ENCODE data around the gene TECTA.

Gene TECTA

DNA sequence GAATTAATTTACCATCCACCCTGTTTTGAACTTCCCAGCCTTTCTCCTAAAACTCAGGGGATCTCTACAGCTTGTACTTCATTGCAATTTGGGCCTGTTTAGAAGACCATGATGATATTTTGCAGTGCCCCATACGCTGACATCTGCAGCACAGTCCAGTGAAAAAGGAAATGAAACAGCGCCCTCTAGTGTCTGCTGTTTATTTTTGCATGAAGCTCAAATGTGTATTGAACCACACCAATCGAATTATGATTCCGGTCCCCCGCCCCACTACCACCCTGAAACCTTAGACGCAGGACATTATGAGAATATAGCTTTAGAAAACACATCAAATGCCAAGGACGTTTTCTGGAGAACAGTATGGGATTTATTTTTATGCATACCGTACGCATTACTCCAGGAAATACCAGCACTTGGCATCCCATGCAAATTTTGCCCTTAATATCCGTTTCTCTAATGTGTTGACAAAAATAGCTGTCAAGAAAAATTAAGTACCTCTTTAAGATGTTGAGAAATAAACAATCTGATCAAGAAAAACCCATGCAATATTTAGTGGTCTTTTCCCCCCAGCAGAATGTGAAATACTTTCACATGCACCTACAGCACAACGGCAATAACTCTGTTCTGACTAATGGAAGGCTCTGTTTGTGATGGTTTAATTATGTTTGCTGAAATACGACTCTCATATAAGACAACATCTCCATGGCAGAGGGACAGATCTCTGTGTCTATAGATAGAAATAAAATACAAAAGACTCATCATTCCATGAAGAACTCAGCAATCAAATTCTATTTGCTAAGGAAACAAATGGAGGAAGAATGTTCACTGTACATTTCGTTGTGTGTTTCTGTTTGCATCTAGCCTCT, 93.9 kb downstream of the TECTA start:
- Histone ChIP-seq H3K4me3 (ENCODE audit: low read depth in 1 of 5, low read length in 5 of 5) (no peak overlapping the region), H3K9ac (ENCODE audit: low read length in 5 of 5) (no peak overlapping the region), H3K4me1 (ENCODE audit: control insufficient read depth in 5 of 5, insufficient read depth in 5 of 5, low read length in 5 of 5) (peaks cover 0 to 3% (median 2%) of the 10 kb centered on the region in 5 donors), H3K9me3 (ENCODE audit: control insufficient read depth in 5 of 5, low read length in 5 of 5) (no peaks in the 10 kb centered on the region), H3K36me3 (ENCODE audit: control insufficient read depth in 5 of 5, insufficient read depth in 5 of 5, low read length in 5 of 5) (no peaks in the 10 kb centered on the region), H3K27ac (ENCODE audit: low read depth, low read length) (no peak overlapping the region), H3K27me3 (ENCODE audit: control insufficient read depth in 5 of 5, insufficient read depth in 4 of 5, low read length in 5 of 5) (peaks cover 0 to 6% (median 0%) of the 10 kb centered on the region in 5 donors)

DNA sequence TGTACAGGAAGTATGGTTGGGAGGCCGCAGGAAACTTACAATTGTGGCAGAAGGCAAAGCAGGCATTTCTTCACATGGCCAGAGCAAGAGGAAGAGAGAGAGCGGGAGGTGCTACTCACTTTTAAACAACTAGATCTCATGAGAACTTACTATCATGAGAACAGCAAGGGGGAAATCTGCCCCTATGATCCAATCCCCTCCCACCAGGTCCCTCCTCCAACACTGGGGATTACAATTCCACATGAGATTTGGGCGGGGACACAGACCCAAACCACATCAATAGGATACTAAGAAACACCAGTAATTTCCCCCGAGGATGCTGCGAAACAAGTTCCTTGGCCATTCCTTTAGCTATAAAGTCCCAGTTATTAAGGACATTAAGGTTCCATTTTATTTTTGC, 97.4 kb downstream of the TECTA start:
- no peak overlapping the region for H3K27ac ChIP-seq (ENCODE audit: low read depth, low read length)
- no peaks in the 10 kb centered on the region for H3K36me3 ChIP-seq (ENCODE audit: control insufficient read depth in 5 of 5, insufficient read depth in 5 of 5, low read length in 5 of 5)
- H3K4me3 ChIP-seq (ENCODE audit: low read depth in 1 of 5, low read length in 5 of 5), result no peak overlapping the region
- H3K9me3 ChIP-seq (ENCODE audit: control insufficient read depth in 5 of 5, low read length in 5 of 5), result no peaks in the 10 kb centered on the region
- no peak overlapping the region for H3K9ac ChIP-seq (ENCODE audit: low read length in 5 of 5)
- peaks cover 0 to 3% (median 2%) of the 10 kb centered on the region in 5 donors for H3K4me1 ChIP-seq (ENCODE audit: control insufficient read depth in 5 of 5, insufficient read depth in 5 of 5, low read length in 5 of 5)
- peaks cover 0 to 6% (median 0%) of the 10 kb centered on the region in 5 donors for H3K27me3 ChIP-seq (ENCODE audit: control insufficient read depth in 5 of 5, insufficient read depth in 4 of 5, low read length in 5 of 5)

DNA sequence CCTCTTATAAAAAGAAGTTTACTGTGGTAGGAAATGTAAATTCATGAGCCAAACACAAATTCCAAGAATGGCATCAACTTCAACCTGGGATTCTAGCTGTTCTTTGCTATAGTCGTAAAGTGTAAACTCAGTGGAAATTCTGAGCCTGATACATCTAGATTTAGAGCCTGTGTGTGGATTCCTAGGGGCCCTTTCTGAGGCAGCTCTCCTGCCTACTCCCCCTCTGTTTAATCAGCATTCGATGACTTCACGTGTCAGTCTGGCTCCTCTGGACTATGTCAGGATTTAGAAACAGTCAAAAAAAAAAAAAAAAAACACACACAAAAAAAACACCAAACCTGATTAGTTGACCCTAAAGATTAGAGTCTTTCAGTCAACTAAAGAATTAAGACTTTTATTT, 98.5 kb downstream of the TECTA start:
- no peaks in the 10 kb centered on the region for H3K36me3 ChIP-seq (ENCODE audit: control insufficient read depth in 5 of 5, insufficient read depth in 5 of 5, low read length in 5 of 5)
- H3K27me3 ChIP-seq (ENCODE audit: control insufficient read depth in 5 of 5, insufficient read depth in 4 of 5, low read length in 5 of 5), result peaks cover 0 to 6% (median 0%) of the 10 kb centered on the region in 5 donors

DNA sequence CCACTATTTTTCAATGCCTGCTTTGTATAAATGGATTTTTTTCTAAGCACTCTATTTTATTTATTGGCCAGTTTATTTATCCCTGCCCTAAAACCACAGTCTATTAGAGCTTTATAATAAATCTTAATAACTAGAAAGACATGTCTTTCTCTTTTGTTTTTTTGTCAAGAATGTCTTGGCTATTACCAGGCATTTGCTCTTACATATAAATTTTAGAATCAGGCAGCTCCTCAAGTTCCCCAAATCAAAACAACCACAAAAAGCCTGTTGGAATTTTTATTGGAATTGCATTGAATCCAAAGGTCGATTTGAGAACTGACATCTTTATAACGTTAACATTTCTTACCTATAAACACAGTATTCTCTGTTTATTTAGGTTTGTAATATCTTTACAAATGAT, 105.8 kb downstream of the TECTA start:
- H3K9ac ChIP-seq (ENCODE audit: low read length in 5 of 5), result no peak overlapping the region
- no peaks in the 10 kb centered on the region for H3K9me3 ChIP-seq (ENCODE audit: control insufficient read depth in 5 of 5, low read length in 5 of 5)
- peaks cover 0 to 37% (median 0%) of the 10 kb centered on the region in 5 donors for H3K4me1 ChIP-seq (ENCODE audit: control insufficient read depth in 5 of 5, insufficient read depth in 5 of 5, low read length in 5 of 5)
- H3K27ac ChIP-seq (ENCODE audit: low read depth, low read length), result peak overlapping the region; percentile 38
- no peak overlapping the region for H3K4me3 ChIP-seq (ENCODE audit: low read depth in 1 of 5, low read length in 5 of 5)
- H3K36me3 ChIP-seq (ENCODE audit: control insufficient read depth in 5 of 5, insufficient read depth in 5 of 5, low read length in 5 of 5), result no peaks in the 10 kb centered on the region
- H3K27me3 ChIP-seq (ENCODE audit: control insufficient read depth in 5 of 5, insufficient read depth in 4 of 5, low read length in 5 of 5), result no peaks in the 10 kb centered on the region

More for the DNA sequence above, 98.5 kb downstream of the TECTA start:
- Histone ChIP-seq H3K9ac (ENCODE audit: low read length in 5 of 5) (no peak overlapping the region), H3K27ac (ENCODE audit: low read depth, low read length) (no peak overlapping the region), H3K9me3 (ENCODE audit: control insufficient read depth in 5 of 5, low read length in 5 of 5) (no peaks in the 10 kb centered on the region), H3K4me1 (ENCODE audit: control insufficient read depth in 5 of 5, insufficient read depth in 5 of 5, low read length in 5 of 5) (peaks cover 0 to 3% (median 2%) of the 10 kb centered on the region in 5 donors), H3K4me3 (ENCODE audit: low read depth in 1 of 5, low read length in 5 of 5) (no peak overlapping the region)

DNA sequence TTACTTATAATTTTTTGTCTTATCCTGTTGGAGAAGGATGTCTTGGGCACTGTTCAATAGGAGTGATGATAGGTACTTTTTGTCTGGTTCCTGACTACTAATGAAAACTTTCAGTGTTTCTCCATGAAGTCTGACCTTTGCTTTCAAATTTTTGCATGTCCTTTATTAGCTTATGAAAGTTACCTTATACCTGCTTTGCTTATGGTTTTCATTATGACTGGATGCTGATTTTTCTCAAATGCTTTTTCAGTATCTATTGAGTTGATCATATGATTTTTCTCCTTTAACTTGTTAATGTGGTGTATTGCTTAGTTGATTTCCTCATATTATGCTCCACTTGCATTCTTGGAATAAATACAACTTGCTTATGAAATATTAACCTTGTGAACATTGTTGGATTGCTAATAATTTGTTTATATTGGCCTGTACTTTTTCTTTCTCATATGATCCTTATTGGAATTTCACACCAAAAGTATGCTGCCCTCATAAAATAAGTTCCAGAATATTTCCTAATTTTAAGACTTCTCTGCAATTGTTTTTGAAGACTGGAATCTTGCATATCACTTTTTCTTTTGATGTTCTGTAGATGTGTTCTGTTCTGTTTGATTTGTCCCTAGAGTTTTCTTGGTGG, 106.6 kb downstream of the TECTA start:
- peaks cover 0 to 37% (median 0%) of the 10 kb centered on the region in 5 donors for H3K4me1 ChIP-seq (ENCODE audit: control insufficient read depth in 5 of 5, insufficient read depth in 5 of 5, low read length in 5 of 5)

DNA sequence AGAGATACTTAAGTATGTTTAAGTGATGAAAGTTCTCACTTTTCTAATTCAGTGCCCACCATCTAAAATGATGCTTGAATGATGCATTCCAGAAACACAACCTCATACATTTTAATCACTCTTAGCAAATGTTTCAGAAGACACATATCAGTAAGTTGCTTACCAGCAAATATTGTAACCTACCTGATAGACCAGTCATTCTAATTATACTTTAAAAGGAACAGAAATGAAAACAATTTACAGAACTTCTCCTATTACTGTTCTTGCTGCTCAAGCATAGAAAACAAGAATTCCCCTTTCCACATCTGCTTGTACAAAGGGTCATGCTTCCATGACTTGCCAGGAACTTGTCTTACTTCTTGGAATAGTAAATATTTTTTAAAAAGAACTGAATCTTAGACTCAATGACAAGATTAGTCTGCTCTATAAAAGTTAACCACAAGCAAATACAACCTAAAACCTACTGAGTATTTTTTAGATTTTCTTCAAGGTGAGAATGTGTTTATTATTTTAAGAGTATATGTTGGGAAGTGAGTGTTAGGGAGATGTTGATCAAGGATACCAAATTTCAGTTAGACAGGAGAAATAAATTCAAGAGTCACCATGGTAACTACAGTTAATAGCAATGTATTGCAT, 109.5 kb downstream of the TECTA start:
- Histone ChIP-seq H3K9ac (ENCODE audit: low read length in 5 of 5) (no peak overlapping the region), H3K4me1 (ENCODE audit: control insufficient read depth in 5 of 5, insufficient read depth in 5 of 5, low read length in 5 of 5) (peaks cover 0 to 41% (median 0%) of the 10 kb centered on the region in 5 donors), H3K36me3 (ENCODE audit: control insufficient read depth in 5 of 5, insufficient read depth in 5 of 5, low read length in 5 of 5) (no peaks in the 10 kb centered on the region), H3K9me3 (ENCODE audit: control insufficient read depth in 5 of 5, low read length in 5 of 5) (no peaks in the 10 kb centered on the region), H3K27ac (ENCODE audit: low read depth, low read length) (peak overlapping the region; percentile 9), H3K4me3 (ENCODE audit: low read depth in 1 of 5, low read length in 5 of 5) (no peak overlapping the region), H3K27me3 (ENCODE audit: control insufficient read depth in 5 of 5, insufficient read depth in 4 of 5, low read length in 5 of 5) (peaks cover 0 to 2% (median 0%) of the 10 kb centered on the region in 5 donors)

More for the DNA sequence above, 106.6 kb downstream of the TECTA start:
- Histone ChIP-seq H3K4me3 (ENCODE audit: low read depth in 1 of 5, low read length in 5 of 5) (no peak overlapping the region), H3K36me3 (ENCODE audit: control insufficient read depth in 5 of 5, insufficient read depth in 5 of 5, low read length in 5 of 5) (no peaks in the 10 kb centered on the region), H3K9ac (ENCODE audit: low read length in 5 of 5) (no peak overlapping the region), H3K9me3 (ENCODE audit: control insufficient read depth in 5 of 5, low read length in 5 of 5) (no peaks in the 10 kb centered on the region), H3K27ac (ENCODE audit: low read depth, low read length) (no peak overlapping the region), H3K27me3 (ENCODE audit: control insufficient read depth in 5 of 5, insufficient read depth in 4 of 5, low read length in 5 of 5) (no peaks in the 10 kb centered on the region)

DNA sequence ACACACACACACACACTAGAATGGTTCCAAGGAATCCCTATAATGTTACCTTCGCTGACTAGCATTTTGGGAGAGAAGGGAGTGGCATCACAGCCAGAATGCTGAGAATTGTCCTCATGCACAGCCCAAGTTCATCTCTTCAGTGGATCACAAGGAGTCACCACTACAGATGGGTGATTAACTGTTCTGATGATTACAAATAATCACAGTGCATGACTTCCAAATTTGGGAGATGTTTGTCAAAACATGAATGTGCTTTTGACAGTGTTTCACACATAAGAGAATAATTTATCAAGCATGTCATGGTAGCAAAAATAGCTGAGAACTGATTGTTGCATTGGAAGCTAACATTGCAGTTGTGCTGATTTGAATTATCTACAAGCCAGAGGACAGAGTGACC, 110.6 kb downstream of the TECTA start:
- Histone ChIP-seq H3K4me3 (ENCODE audit: low read depth in 1 of 5, low read length in 5 of 5) (no peak overlapping the region), H3K9me3 (ENCODE audit: control insufficient read depth in 5 of 5, low read length in 5 of 5) (no peaks in the 10 kb centered on the region)

DNA sequence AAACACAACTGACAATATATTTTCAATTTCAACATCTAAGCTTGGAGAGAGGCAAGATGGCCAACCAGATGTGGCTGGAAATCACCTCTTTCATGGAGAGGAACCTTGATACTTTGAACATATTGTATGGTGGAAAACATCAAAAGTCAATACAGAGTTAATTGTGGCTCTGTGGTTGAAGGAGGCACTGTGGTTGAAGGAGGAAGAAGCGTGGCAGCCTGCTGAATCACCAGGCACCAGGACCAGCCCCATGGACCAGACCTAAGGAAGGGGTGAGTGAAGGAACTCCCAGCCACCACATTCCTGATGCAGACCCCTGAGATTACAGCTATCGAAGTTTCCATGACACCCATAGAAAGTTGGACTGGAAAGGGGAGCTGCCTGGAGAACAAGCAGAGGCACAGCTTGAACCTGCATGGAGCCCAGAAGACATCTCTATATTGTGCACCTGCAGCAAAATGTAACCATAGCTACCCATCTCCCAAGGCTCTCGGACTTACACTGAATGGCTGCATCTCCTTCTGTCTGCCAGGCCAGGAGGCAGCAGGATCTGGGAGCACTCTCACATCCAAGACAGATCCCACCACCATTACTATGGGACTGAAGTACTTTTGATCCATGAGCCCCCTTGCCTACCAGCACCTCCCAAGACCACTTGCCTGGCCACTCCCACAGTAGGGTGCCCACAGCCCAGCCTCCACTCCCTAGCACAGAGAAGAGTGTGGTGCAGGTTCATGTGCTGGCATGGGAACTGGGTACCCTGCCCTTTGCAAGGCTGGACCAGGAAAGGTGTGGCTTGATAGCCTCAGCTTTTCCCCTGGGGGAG, 111.7 kb downstream of the TECTA start:
- H3K9me3 ChIP-seq (ENCODE audit: control insufficient read depth in 5 of 5, low read length in 5 of 5), result no peaks in the 10 kb centered on the region
- H3K4me1 ChIP-seq (ENCODE audit: control insufficient read depth in 5 of 5, insufficient read depth in 5 of 5, low read length in 5 of 5), result peaks cover 0 to 31% (median 0%) of the 10 kb centered on the region in 5 donors
- H3K27me3 ChIP-seq (ENCODE audit: control insufficient read depth in 5 of 5, insufficient read depth in 4 of 5, low read length in 5 of 5), result peaks cover 0 to 2% (median 0%) of the 10 kb centered on the region in 5 donors
- no peaks in the 10 kb centered on the region for H3K36me3 ChIP-seq (ENCODE audit: control insufficient read depth in 5 of 5, insufficient read depth in 5 of 5, low read length in 5 of 5)
- H3K4me3 ChIP-seq (ENCODE audit: low read depth in 1 of 5, low read length in 5 of 5), result no peak overlapping the region
- H3K27ac ChIP-seq (ENCODE audit: low read depth, low read length), result no peak overlapping the region
- H3K9ac ChIP-seq (ENCODE audit: low read length in 5 of 5), result no peak overlapping the region

More for the DNA sequence above, 110.6 kb downstream of the TECTA start:
- Histone ChIP-seq H3K27ac (ENCODE audit: low read depth, low read length) (no peak overlapping the region), H3K27me3 (ENCODE audit: control insufficient read depth in 5 of 5, insufficient read depth in 4 of 5, low read length in 5 of 5) (peaks cover 0 to 2% (median 0%) of the 10 kb centered on the region in 5 donors), H3K4me1 (ENCODE audit: control insufficient read depth in 5 of 5, insufficient read depth in 5 of 5, low read length in 5 of 5) (peaks cover 0 to 41% (median 0%) of the 10 kb centered on the region in 5 donors), H3K36me3 (ENCODE audit: control insufficient read depth in 5 of 5, insufficient read depth in 5 of 5, low read length in 5 of 5) (no peaks in the 10 kb centered on the region), H3K9ac (ENCODE audit: low read length in 5 of 5) (no peak overlapping the region)

DNA sequence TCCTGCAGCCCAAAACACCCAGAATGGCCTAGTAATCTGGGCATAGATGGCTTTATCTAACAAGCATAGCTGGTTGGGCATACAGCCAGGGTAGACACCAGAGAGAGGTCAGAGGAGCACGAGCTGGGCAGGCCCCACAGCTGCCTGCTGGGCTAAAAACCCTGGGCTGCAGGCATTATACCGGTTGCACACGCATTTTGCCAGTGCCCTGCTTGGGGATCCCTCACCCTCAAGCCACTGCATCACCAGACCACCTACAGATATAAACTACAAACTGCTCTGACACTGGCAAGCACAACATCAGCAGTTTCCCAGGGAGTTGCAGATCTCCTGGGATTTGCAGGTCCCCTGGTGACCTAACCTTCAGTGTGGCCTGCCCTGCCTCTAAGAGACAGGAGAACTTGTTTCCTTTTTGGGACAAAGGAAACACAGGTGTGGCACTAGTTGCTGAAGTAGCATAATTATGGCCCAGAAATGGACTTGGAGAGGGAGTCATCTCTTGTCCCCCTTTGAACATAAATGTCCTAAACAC, 112.4 kb downstream of the TECTA start:
- Histone ChIP-seq H3K36me3 (ENCODE audit: control insufficient read depth in 5 of 5, insufficient read depth in 5 of 5, low read length in 5 of 5) (no peaks in the 10 kb centered on the region), H3K4me1 (ENCODE audit: control insufficient read depth in 5 of 5, insufficient read depth in 5 of 5, low read length in 5 of 5) (peaks cover 0 to 24% (median 0%) of the 10 kb centered on the region in 5 donors), H3K9ac (ENCODE audit: low read length in 5 of 5) (no peak overlapping the region), H3K27me3 (ENCODE audit: control insufficient read depth in 5 of 5, insufficient read depth in 4 of 5, low read length in 5 of 5) (peaks cover 0 to 2% (median 0%) of the 10 kb centered on the region in 5 donors), H3K9me3 (ENCODE audit: control insufficient read depth in 5 of 5, low read length in 5 of 5) (no peaks in the 10 kb centered on the region), H3K4me3 (ENCODE audit: low read depth in 1 of 5, low read length in 5 of 5) (no peak overlapping the region), H3K27ac (ENCODE audit: low read depth, low read length) (no peak overlapping the region)

All from subcutaneous abdominal adipose tissue (tissue), 5 donors.